Activated CD4-positive, alpha-beta T cell treated with anti-CD3 and anti-CD28 coated beads, Interleukin-2, amount 50 U/mL, for 16 hours (primary cell): Measurements from ENCODE around the gene C19orf73.
A peak's percentile ranks its signal among the peaks of the same experiment; 100 is the strongest.

Experiments used
- DNase-seq: peaks from one replicate; pipeline ENCODE4 v3.0.0-alpha.2; 2020

C19orf73 gene

GRCh38 chr19:49120868-49121267 lies 1.9 kb upstream of the C19orf73 start:
- no peak for DNase-seq

- no peak for DNase-seq
Observed at GRCh38 chr19:49120325-49120683, 1.4 kb upstream of the C19orf73 start.

DNA sequence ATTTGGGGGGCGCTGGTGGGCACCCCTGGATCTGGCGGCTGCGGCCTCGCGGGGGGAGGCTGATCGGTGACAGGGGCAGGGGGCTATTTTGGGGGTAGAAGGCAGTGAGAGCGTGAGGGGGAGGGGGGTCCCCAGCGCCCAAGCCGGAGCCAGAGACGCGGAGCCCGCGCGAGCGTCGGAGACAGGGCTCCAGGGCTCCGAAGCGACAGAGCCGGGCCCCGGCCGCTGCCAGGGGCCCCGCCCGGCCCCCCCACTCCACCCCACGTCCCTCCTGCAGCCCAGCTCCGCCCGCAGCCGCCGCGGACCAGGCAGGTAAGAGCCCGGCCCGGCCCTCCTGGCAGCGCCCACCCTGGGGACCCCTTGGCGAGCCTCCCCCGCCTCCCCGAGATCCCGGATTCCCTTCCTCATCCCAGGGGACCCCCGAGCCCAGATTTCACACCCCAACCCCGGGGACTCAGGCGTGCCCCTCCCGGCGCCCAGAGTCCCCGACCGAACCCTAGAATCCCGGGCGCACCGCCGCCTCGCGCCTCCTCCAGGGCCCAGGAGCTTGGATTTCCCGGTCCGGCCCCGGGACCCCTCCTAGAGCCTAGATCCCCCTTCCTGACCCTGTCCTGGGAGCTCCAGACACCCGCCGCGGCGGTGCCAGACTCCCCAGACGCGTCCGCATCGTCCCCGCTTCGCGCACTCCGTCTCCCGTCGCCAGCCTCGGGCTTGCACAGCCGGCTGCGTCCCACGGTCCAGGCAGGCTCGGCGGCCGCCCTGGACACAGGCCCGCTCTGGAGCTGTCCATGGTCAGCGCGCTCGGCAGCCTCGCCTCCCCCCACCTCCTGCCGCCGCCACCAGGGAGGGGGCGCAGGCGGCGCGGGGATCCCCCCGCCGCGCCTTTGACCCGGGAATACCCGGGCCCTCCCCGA lies 725 bp upstream of the C19orf73 start, which contains the start of gene PPFIA3:
TSS of gene PPFIA3 (plus strand) at position 134 of the 914 bp plus-strand sequence. CDS start 8,330 bp downstream, outside the sequence.
- DNase-seq, result no peak

GRCh38 chr19:49117677-49118564 lies 1.0 kb downstream of the C19orf73 start:
- no peak for DNase-seq

GRCh38 chr19:49116544-49116943 lies 2.4 kb downstream of the C19orf73 start:
- DNase-seq, result no peak

DNA sequence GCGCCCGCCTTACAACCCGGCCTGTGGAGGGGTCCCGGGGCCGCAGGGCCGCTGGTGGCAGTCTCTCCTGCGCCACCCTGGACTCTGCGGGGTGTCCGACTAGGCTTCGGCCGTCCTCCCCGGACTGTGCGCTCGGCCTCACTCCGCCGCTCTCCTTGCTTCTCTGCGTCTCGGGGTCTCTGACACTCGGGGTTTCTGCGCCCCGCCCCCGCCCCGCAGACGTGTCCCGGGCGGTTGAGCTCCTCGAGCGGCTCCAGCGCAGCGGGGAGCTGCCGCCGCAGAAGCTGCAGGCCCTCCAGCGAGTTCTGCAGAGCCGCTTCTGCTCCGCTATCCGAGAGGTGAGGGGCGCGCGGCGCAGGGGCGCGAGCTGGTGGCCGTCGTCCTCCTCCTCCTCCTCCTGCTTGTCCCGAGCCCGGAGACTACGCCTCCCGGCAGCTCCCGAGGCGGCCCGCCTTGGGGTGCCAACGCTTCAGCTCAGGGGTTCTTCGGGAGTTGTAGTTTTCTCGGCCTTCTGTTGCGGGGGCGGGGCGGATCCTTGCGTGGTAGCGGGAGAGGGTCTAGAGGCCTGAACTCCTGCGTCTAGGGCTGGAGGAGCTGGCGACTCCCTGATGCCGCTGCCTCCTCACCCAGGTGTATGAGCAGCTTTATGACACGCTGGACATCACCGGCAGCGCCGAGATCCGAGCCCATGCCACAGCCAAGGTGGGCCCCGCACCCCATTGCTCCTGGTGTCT lies 4.1 kb downstream of the C19orf73 start:
- DNase-seq, result peak; percentile 61

GRCh38 chr19:49113762-49114629 lies 4.9 kb downstream of the C19orf73 start, which contains the start of gene LIN7B:
Gene LIN7B, plus strand, starts transcription at chr19:49114370. Its CDS starts 35 bp downstream, at chr19:49114405.
- DNase-seq, result peak; percentile 71

DNA sequence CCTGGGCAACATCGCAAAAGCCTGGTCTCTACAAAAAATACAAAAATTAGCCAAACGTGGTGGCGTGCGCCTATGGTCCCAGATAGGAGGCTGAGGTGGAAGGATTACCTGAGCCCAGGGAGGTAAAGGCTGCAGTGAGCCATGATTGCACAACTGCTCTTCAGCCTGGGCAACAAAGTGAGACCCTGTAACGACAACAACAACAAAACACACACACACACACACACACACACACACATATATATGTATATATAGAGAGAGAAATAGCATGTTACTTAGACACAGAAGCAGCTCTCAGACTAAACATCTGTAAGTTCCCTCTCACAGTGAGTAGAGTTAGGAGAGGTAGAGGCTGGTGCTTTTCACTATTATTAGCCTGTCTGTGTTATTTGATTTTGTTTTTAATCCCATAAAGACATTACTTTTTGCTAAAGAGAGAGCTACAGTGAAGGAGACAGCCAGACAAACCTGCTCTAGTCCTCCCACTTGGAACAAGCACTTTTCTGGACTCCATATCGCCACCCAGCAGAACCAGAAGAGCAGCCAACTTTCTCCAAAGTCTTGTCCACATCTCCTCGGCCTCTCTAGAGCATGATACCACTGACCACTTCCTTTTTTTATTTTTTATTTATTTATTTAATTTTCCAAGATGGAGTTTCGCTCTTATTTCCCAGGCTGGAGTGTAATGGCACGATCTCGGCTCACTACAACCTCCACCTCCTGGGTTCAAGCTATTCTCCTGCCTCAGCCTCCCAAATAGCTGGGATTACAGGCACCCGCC lies 7.5 kb downstream of the C19orf73 start:
- no peak for DNase-seq

GRCh38 chr19:49110567-49110966 lies 8.4 kb downstream of the C19orf73 start:
- no peak for DNase-seq

- DNase-seq, result no peak
Observed at GRCh38 chr19:49109569-49110233, 9.2 kb downstream of the C19orf73 start.

GRCh38 chr19:49109051-49109450 lies 9.9 kb downstream of the C19orf73 start:
- DNase-seq, result no peak

DNA sequence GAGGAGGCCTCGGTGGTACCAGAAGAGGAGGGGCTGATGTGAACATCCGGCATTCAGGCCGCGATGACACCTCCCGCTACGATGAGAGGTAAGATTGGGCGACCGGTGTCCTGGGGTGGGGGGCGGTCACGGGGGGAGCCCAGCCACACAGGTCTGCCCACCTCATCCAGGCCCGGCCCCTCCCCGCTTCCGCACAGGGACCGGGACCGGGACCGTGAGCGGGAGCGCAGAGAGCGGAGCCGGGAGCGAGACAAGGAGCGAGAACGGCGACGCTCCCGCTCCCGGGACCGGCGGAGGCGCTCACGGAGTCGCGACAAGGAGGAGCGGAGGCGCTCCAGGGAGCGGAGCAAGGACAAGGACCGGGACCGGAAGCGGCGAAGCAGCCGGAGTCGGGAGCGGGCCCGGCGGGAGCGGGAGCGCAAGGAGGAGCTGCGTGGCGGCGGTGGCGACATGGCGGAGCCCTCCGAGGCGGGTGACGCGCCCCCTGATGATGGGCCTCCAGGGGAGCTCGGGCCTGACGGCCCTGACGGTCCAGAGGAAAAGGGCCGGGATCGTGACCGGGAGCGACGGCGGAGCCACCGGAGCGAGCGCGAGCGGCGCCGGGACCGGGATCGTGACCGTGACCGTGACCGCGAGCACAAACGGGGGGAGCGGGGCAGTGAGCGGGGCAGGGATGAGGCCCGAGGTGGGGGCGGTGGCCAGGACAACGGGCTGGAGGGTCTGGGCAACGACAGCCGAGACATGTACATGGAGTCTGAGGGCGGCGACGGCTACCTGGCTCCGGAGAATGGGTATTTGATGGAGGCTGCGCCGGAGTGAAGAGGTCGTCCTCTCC lies 11.1 kb downstream of the C19orf73 start:
- no peak for DNase-seq

DNA sequence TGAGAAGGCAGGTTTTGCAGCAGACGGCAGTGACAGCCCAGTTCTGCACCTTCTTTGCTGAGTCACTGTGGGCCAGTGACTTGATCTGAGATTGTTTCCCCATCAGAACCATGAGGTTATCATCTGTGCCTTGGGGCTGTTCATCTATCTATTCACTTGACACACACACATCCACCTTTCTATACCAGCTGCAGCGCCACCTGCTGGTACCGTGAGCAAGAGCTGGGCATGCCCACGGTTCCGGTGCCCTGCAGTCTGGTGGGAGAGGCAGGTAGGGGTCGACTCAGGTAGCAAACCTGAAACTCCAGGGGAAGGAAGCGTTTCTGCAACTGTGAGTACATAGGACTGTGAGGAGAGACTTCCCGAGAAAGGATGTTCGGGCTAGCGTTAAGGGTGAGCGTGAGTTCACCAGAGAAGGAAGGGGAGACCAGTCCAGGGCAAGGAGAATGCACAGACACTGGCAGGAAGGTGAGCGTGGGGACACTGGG lies 12.3 kb downstream of the C19orf73 start:
- peak; percentile 60 for DNase-seq

GRCh38 chr19:49104229-49104864 lies 14.6 kb downstream of the C19orf73 start:
- DNase-seq, result no peak

- DNase-seq, result no peak
Observed at GRCh38 chr19:49103331-49104085, 15.4 kb downstream of the C19orf73 start.

DNA sequence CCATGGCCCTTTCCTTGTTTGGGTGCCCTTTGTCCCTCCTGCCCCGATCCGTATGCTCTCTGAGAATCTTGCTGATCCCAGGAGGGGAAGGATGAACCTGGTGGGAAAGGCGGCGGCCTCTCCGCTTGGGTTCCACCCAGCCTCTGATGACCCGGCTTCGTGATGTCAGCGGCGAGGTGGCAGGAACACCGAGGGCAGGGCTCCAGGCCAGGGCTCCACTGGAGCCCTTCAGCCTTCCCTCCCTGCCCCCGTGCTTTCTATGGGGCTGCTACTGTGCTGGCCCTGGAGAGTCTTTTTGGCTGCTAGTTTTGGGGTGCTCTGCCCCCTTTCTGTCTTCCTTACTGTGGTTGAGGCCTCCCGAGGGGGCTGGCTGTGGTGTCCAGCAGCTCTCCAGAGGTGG lies 16.6 kb downstream of the C19orf73 start:
- DNase-seq, result no peak

DNA sequence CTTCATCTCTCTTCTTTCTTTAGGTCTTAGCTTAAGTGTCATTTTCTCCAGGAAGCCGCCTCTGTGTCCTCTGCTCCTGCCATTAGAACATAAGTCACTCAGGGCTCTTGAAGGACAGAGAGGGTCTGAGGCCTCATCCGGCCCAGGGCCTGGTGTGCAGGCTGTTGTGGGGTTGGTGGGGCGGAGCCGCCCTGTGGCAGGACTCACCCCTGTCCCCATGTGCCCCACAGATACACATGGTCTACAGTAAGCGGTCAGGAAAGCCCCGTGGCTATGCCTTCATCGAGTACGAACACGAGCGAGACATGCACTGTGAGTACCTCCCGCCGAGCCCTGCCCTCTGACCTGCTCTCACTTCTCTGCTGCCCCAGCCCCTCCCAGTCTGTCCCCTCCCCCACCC lies 17.8 kb downstream of the C19orf73 start:
- DNase-seq, result no peak

- DNase-seq, result no peak
Observed at GRCh38 chr19:49098795-49099194, 20.1 kb downstream of the C19orf73 start.
